Tibial nerve (tissue), 4 donors: ENCODE data around the gene YPEL4. TPM values are rescaled to one million over a fixed set of nuclear protein-coding genes. Genes with fewer than 3 reads are reported as not detected.
A peak's percentile ranks its signal among the peaks of the same experiment; 100 is the strongest.

Experiments
- DNase-seq, 2 donors: peaks; one replicate each; pipeline ENCODE4 v3.0.0-alpha.2; 2019; ENCODE audit warnings: low spot score in 2 of 2
- H3K27ac ChIP-seq, 4 donors: fragments of 200-600 bp; sonication (generic) in 3 of 4; one replicate each; pipeline ENCODE4 v1.5.1; 2017 to 2019; ENCODE audit warnings: mild to moderate bottlenecking in 1 of 4
- H3K27me3 ChIP-seq, 2 donors: fragments of 200-600 bp; sonication (generic) in 1 of 2; one replicate each; pipeline versions ENCODE4 v1.5.1 to v1.6.0; 2017 to 2019
- H3K36me3 ChIP-seq, 3 donors: fragments of 200-600 bp; sonication (generic); one replicate each; pipeline ENCODE4 v1.5.1; 2018 to 2019
- H3K4me1 ChIP-seq, 4 donors: fragments of 200-600 bp; sonication (generic) in 3 of 4; one replicate each; pipeline ENCODE4 v1.5.1; 2017 to 2019
- H3K4me3 ChIP-seq, 4 donors: fragments of 200-600 bp; sonication (generic) in 3 of 4; one replicate each; pipeline ENCODE4 v1.5.1; 2017 to 2019; ENCODE audit warnings: mild to moderate bottlenecking in 1 of 4, moderate library complexity in 1 of 4
- H3K9me3 ChIP-seq, 4 donors: fragments of 200-600 bp; sonication (generic) in 3 of 4; one replicate each; pipeline ENCODE4 v1.5.1; 2017 to 2019
- CTCF ChIP-seq, 5 experiments: fragments of 200-600 bp in 3 of 5; fragments of 450-650 bp in 2 of 5; sonication (generic) in 3 of 5; IDR thresholded peaks; one replicate each; pipeline ENCODE4 v1.5.1; 2016 to 2019; ENCODE audit warnings: antibody characterized with exemption in 5 of 5, mild to moderate bottlenecking in 3 of 5, moderate library complexity in 2 of 5
- EP300 ChIP-seq, 2 donors: sonication (generic); formaldehyde crosslinking; IDR thresholded peaks; one replicate each; pipeline ENCODE4 v1.6.1; 2017; ENCODE audit warnings: antibody characterized with exemption in 2 of 2, mild to moderate bottlenecking in 1 of 2
- POLR2A ChIP-seq, 2 donors: fragments of 450-650 bp; IDR thresholded peaks; one replicate each; pipeline ENCODE4 v1.6.1; 2017; ENCODE audit warnings: antibody characterized with exemption in 2 of 2, mild to moderate bottlenecking in 2 of 2, moderate library complexity in 2 of 2
- WGBS, 2 donors: methylation state at CpG; one replicate each; pipeline ENCODE4 v1.1.5; 2018; 5-methylcytosine and 5-hydroxymethylcytosine counted together
- small RNA-seq: library from RNA; depleted of rRNA; stranded (forward); fragments of <200 nt; gene quantifications from one replicate; pipeline ENCODE3, GENCODE V24; 2016
- total RNA-seq, 4 donors: library from RNA; depleted of rRNA; stranded (reverse); fragments of >200 nt; gene quantifications; one replicate each; pipeline ENCODE4 v1.1.0, GENCODE V29; 2016

Gene YPEL4
- total RNA-seq, 4 donors from 2014 or later, result 0.30 to 1.7 (median 0.41) TPM

- Histone ChIP-seq H3K36me3 (peaks cover 0 to 33% (median 0%) of the 10 kb centered on the region in 3 donors), H3K4me3 (peak overlapping the region; percentile 41 to 79 (median 62)), H3K27ac (peak overlapping the region; percentile 87 to 98 (median 92)), H3K27me3 (no peaks in the 10 kb centered on the region), H3K9me3 (no peaks in the 10 kb centered on the region), H3K4me1 (peaks cover 0 to 41% (median 12%) of the 10 kb centered on the region in 4 donors)
- WGBS, 2 donors, result 2 to 4% methylated on average over 30 to 32 of the region's 33 CpGs
- DNase-seq, result peak; percentile 73 to 74
- peak in 1 of 2 donors; percentile 45 for TF ChIP-seq EP300 (IDR thresholded peaks at IDR 0.05)
- TF ChIP-seq POLR2A (IDR thresholded peaks at IDR 0.05), result no peak
These were observed 51.5 kb downstream of the YPEL4 start for GRCh38 chr11:57597916-57598830.

GRCh38 chr11:57597461-57597915, 52.2 kb downstream of the YPEL4 start, which contains the start of gene SERPING1:
TSS of gene SERPING1 (plus strand) at chr11:57597685. CDS start at chr11:57598271, 586 bp downstream.
- Histone ChIP-seq H3K4me1 (peaks cover 0 to 41% (median 12%) of the 10 kb centered on the region in 4 donors), H3K27me3 (no peaks in the 10 kb centered on the region), H3K4me3 (peak within 1 kb of the TSS; percentile 41 to 79 (median 62)), H3K9me3 (no peaks in the 10 kb centered on the region), H3K36me3 (peaks cover 0 to 26% (median 0%) of the 10 kb centered on the region in 3 donors), H3K27ac (peak within 1 kb of the TSS; percentile 87 to 98 (median 92))
- peak in 1 of 2 donors; percentile 58 for TF ChIP-seq EP300 (IDR thresholded peaks at IDR 0.05)
- TF ChIP-seq POLR2A (IDR thresholded peaks at IDR 0.05), result no peak
- TF ChIP-seq CTCF (IDR thresholded peaks at IDR 0.05), result no peak
- peak; percentile 83 to 86 for DNase-seq
- 6 to 12% methylated on average over 6 to 10 of the region's 10 CpGs for WGBS, 2 donors

- WGBS, 2 donors, result 82 to 84% methylated on average over 5 of the region's 5 CpGs
- Histone ChIP-seq H3K27ac (peak overlapping the region; percentile 87 to 98 (median 92)), H3K9me3 (no peaks in the 10 kb centered on the region), H3K4me1 (peaks cover 0 to 41% (median 12%) of the 10 kb centered on the region in 4 donors), H3K27me3 (no peaks in the 10 kb centered on the region), H3K4me3 (peak overlapping the region in 1 of 4 donors; percentile 3), H3K36me3 (peaks cover 0 to 16% (median 0%) of the 10 kb centered on the region in 3 donors)
- TF ChIP-seq POLR2A (IDR thresholded peaks at IDR 0.05) (no peak), EP300 (IDR thresholded peaks at IDR 0.05) (no peak), CTCF (IDR thresholded peaks at IDR 0.05) (no peak)
- DNase-seq, result no peak
These were observed 53.3 kb downstream of the YPEL4 start for GRCh38 chr11:57596266-57596885.

Small RNA genes within 50 kb of the gene (small RNA-seq; reads per million reads assigned to genes)
- gene MIR130A, result 376 reads per million, percentile 97 among the genes with 10 or more reads in this experiment

Other genes with a start within 250 kb of the YPEL4 start
- 100 to 1,000 TPM in 2 of 4 donors, 10 to 100 TPM in 2; 42.2 to 110 (median 94.7) TPM for gene SLC43A3, start 222.8 kb downstream of the YPEL4 start, total RNA-seq
- gene RTN4RL2, start 189.4 kb downstream of the YPEL4 start, total RNA-seq, result 1 to 10 TPM in 1 of 4 donors, under 1 TPM in 2, not detected in 1; 0.20 to 1.5 (median 0.42) TPM
- gene SLC43A1, start 134.2 kb downstream of the YPEL4 start, total RNA-seq, result 10 to 100 TPM; 35.8 to 47.3 (median 42.4) TPM
- 10 to 100 TPM; 20.2 to 51.6 (median 40.1) TPM for gene TIMM10, start 119.2 kb downstream of the YPEL4 start, total RNA-seq
- gene SMTNL1, start 112.3 kb downstream of the YPEL4 start, total RNA-seq, result not detected
- gene UBE2L6, start 82.2 kb downstream of the YPEL4 start, total RNA-seq, result 10 to 100 TPM; 22.4 to 35.7 (median 25.5) TPM
- gene SERPING1, start 52.2 kb downstream of the YPEL4 start, total RNA-seq, result 100 to 1,000 TPM; 508 to 826 (median 607) TPM
- 10 to 100 TPM in 1 of 4 donors, 1 to 10 TPM in 3; 6.3 to 15.1 (median 7.8) TPM for gene CLP1, start 7.8 kb upstream of the YPEL4 start, total RNA-seq
- gene ZDHHC5, start 18.2 kb upstream of the YPEL4 start, total RNA-seq, result 10 to 100 TPM; 26.0 to 57.3 (median 33.7) TPM
- gene MED19, start 62.3 kb upstream of the YPEL4 start, total RNA-seq, result 10 to 100 TPM; 11.9 to 17.3 (median 15.4) TPM
- 10 to 100 TPM; 54.3 to 89.4 (median 71.7) TPM for gene TMX2, start 62.7 kb upstream of the YPEL4 start, total RNA-seq
- gene SELENOH, start 91.6 kb upstream of the YPEL4 start, total RNA-seq, result 100 to 1,000 TPM in 3 of 4 donors, 10 to 100 TPM in 1; 78.1 to 146 (median 118) TPM
- gene BTBD18, start 101.9 kb upstream of the YPEL4 start, total RNA-seq, result not detected
- 100 to 1,000 TPM; 104 to 128 (median 124) TPM for gene CTNND1, start 111.9 kb upstream of the YPEL4 start, total RNA-seq